Measurements from ENCODE around the gene ATP6V0D1. TPM values are rescaled to one million over a fixed set of nuclear protein-coding genes. Genes with fewer than 3 reads are reported as not detected.

ATP6V0D1 gene
- total and polyA plus RNA-seq, 2 experiments from 2014 or later, result 20.6 to 68.7 TPM

DNA sequence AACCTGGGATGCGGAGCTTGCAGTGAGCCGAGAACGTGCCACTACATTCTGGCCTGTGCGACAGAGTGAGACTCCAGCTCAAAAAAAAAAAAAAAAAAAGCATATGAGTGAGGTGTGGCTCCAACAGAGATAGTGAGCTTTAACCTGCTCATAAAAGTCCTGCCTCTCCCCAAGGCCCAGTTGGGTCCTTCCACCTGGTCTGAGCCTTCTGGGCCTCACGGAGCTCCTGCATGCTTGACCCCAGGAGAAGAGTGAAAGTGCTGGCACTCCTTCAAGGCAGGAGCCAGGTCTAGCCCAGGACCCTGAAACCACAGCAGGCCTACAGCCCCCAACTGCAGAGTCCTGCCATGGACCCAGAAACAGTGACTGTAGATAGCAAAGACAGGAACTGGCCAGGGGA lies 32.4 kb downstream of the ATP6V0D1 start:
- peaks cover 6% of the 10 kb centered on the region for H3K4me1 Mint-ChIP-seq
- H4K20me1 ChIP-seq (replicated peaks; ENCODE audit: insufficient read depth), result no peaks in the 10 kb centered on the region; the same call in 1 of the 2 replicates

More for the DNA sequence above, 32.4 kb downstream of the ATP6V0D1 start:
- Histone ChIP-seq H3K36me3 (ENCODE audit: insufficient read depth) (no peaks in the 10 kb centered on the region), H3K4me1 (ENCODE audit: insufficient read depth) (no peaks in the 10 kb centered on the region), H3K9me2 (ENCODE audit: insufficient read depth) (no peaks in the 10 kb centered on the region), H3K4me3 (no peak overlapping the region), H2AFZ (no peak overlapping the region), H3K4me2 (no peak overlapping the region), H3F3A (replicated peaks; ENCODE audit: low read depth) (no peaks in the 10 kb centered on the region), H3K27ac (ENCODE audit: low read depth) (no peak overlapping the region), H3K79me2 (replicated peaks; ENCODE audit: insufficient read depth) (no peaks in the 10 kb centered on the region), H3K27me3 (ENCODE audit: insufficient read depth) (no peaks in the 10 kb centered on the region)
- Mint-ChIP-seq H3K36me3 (ENCODE audit: low read depth) (peaks cover 17% of the 10 kb centered on the region), H3K27ac (no peak overlapping the region), H3K9me3 (peaks cover 3% of the 10 kb centered on the region; the same call in 1 of the 3 replicates), H3K27me3 (ENCODE audit: insufficient read depth, low read depth, poor library complexity) (peaks cover 21% of the 10 kb centered on the region), H3K4me3 (no peak overlapping the region)
- DNase-seq (ENCODE audit: low spot score) (no peak), ATAC-seq (no peak)
- no peak for TF ChIP-seq ZNF462 (CRISPR knock-in tag; IDR thresholded peaks at IDR 0.05)
- no peak for TF ChIP-seq NANOG (IDR thresholded peaks at IDR 0.05; ENCODE audit: borderline replicate concordance)
- no peak for TF ChIP-seq EZH2 (IDR thresholded peaks at IDR 0.05; ENCODE audit: low read depth, unreplicated experiment)
- no peak for TF ChIP-seq ZNF331 (CRISPR knock-in tag; IDR thresholded peaks at IDR 0.05; ENCODE audit: low read depth)
